Astrocyte (in vitro differentiated cells and primary cell): ENCODE measurements around the gene PDE9A. TPM values are rescaled to one million over a fixed set of nuclear protein-coding genes. Genes with fewer than 3 reads are reported as not detected.
A peak's percentile ranks its signal among the peaks of the same experiment; 100 is the strongest.

ENCODE experiments used
- DNase-seq: peaks from one replicate; pipeline ENCODE4 v3.0.0-alpha.2; 2010; ENCODE audit warnings: low read depth
- FAIRE-seq: peaks from 2 replicates; lab custom pipeline; 2011; peaks lifted over from hg19 to GRCh38; lab: Jason Lieb, UNC
- H2AFZ ChIP-seq: 2 replicates; pipeline ENCODE4 v1.6.0; 2012; ENCODE audit warnings: low read depth, low read length, inconsistent platforms
- H3K27ac ChIP-seq: 2 replicates; pipeline ENCODE4 v1.5.1; 2011; ENCODE audit warnings: low read depth, low read length, inconsistent platforms
- H3K27me3 ChIP-seq: 2 replicates; pipeline ENCODE4 v1.6.0; 2011; ENCODE audit warnings: low read length, inconsistent platforms; ENCODE audit not compliant: insufficient read depth
- H3K36me3 ChIP-seq: 2 replicates; pipeline ENCODE4 v1.5.1; 2011; ENCODE audit warnings: low read length, inconsistent platforms; ENCODE audit not compliant: insufficient read depth
- H3K4me1 ChIP-seq: 2 replicates; pipeline ENCODE4 v1.5.1; 2011; ENCODE audit warnings: low read length, inconsistent platforms; ENCODE audit not compliant: insufficient read depth
- H3K4me2 ChIP-seq: 2 replicates; pipeline ENCODE4 v1.6.0; 2012; ENCODE audit warnings: low read length, inconsistent platforms
- H3K4me3 ChIP-seq: 2 replicates; pipeline ENCODE4 v1.5.1; 2011; ENCODE audit warnings: low read depth, mild to moderate bottlenecking, low read length, inconsistent platforms; ENCODE audit not compliant: insufficient read depth
- H3K79me2 ChIP-seq: 2 replicates; pipeline ENCODE4 v1.6.0; 2012; ENCODE audit warnings: mild to moderate bottlenecking, low read length, inconsistent platforms; ENCODE audit not compliant: insufficient read depth
- H3K9ac ChIP-seq: 2 replicates; pipeline ENCODE4 v1.6.0; 2012; ENCODE audit warnings: mild to moderate bottlenecking, low read length, inconsistent platforms
- H3K9me3 ChIP-seq: 2 replicates; pipeline ENCODE4 v1.5.1; 2012; ENCODE audit warnings: low read depth, mild to moderate bottlenecking, low read length, inconsistent platforms; ENCODE audit not compliant: insufficient read depth
- H4K20me1 ChIP-seq: 2 replicates; pipeline ENCODE4 v1.6.0; 2012; ENCODE audit warnings: low read length, inconsistent platforms; ENCODE audit not compliant: insufficient read depth
- H3K27ac Mint-ChIP-seq: one replicate; pipeline ENCODE4 v1.8.0; 2021; ENCODE audit warnings: mild to moderate bottlenecking, mixed read lengths; ENCODE audit not compliant: unreplicated experiment
- H3K27me3 Mint-ChIP-seq: one replicate; pipeline ENCODE4 v1.8.0; 2021; ENCODE audit warnings: low read depth, mixed read lengths; ENCODE audit not compliant: unreplicated experiment
- H3K36me3 Mint-ChIP-seq: one replicate; pipeline ENCODE4 v1.8.0; 2021; ENCODE audit warnings: low read depth, mixed read lengths; ENCODE audit not compliant: unreplicated experiment
- H3K4me1 Mint-ChIP-seq: one replicate; pipeline ENCODE4 v1.8.0; 2021; ENCODE audit warnings: low read depth, mixed read lengths; ENCODE audit not compliant: unreplicated experiment
- H3K4me3 Mint-ChIP-seq: one replicate; pipeline ENCODE4 v1.8.0; 2021; ENCODE audit warnings: mild to moderate bottlenecking, moderate library complexity, mixed read lengths; ENCODE audit not compliant: unreplicated experiment
- H3K9me3 Mint-ChIP-seq: one replicate; pipeline ENCODE4 v1.8.0; 2021; ENCODE audit warnings: mild to moderate bottlenecking, mixed read lengths; ENCODE audit not compliant: unreplicated experiment
- EZH2 ChIP-seq: IDR thresholded peaks from 2 replicates; pipeline ENCODE4 v1.6.1; 2012; ENCODE audit warnings: mild to moderate bottlenecking, low read length, inconsistent platforms; ENCODE audit not compliant: insufficient read depth
- total RNA-seq: library from RNA; stranded (reverse); gene quantifications from 2 replicates; pipeline ENCODE4 v1.2.1, GENCODE V29; 2021
- TF ChIP-seq, protein P1 (sequence below): IDR thresholded peaks from 2 replicates; pipeline ENCODE4 v1.5.1; 2011; ENCODE audit warnings: low read depth, mild to moderate bottlenecking, inconsistent platforms, low read length, moderate library complexity; ENCODE audit not compliant: insufficient read depth

PDE9A gene
- total RNA-seq, 1 donor from 2014 or later: 7.8 TPM

DNA sequence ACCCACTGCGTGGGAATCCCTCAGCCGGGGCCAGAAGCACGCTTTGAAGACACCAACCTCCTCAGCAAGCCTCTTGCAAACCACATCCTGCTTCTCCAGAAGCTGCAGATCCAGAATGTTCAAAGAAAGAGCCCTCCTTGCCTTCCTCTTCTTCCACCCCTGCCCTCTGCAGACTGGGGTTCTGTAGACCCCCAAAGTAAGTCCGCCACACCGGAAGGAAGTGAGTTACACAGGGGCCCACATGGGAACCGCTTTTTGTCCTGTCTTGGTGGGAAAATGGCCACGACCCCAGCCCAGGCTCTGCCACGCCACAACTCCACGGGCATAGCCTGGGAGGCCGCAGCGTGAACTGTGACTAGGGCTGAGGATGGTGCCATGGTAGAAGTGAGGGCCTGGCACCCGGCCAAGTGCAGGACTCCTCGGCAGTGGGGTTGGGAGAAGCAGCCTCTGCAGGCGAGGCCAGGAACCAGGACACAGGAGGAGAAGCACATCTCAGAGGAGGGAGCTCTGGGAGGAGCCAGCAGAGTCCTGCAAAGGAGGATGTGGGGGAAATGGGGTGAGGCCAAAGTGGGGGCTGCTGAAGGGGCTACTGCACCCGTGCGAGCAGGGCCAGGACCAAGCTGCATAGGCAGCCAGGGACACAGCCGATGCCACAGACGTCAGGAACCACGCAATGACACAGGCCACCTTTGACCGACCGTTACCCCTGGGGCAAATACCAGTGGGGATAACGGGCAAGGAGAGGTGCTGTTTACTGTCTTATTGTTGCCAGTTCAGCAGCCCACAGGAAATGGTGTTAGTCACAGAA, 30.9 kb downstream of the PDE9A start:
- Histone ChIP-seq H3K4me3 (no peak overlapping the region), H3K27me3 (peaks cover 38% of the 10 kb centered on the region), H2AFZ (no peak overlapping the region), H3K27ac (no peak overlapping the region), H3K36me3 (no peaks in the 10 kb centered on the region), H3K9me3 (no peaks in the 10 kb centered on the region), H4K20me1 (peaks cover 7% of the 10 kb centered on the region), H3K79me2 (no peaks in the 10 kb centered on the region), H3K9ac (no peak overlapping the region), H3K4me1 (peaks cover 2% of the 10 kb centered on the region), H3K4me2 (peak overlapping the region; percentile 15)
- Mint-ChIP-seq H3K36me3 (peaks cover 6% of the 10 kb centered on the region), H3K27ac (no peak overlapping the region), H3K4me3 (no peak overlapping the region), H3K4me1 (peaks cover 11% of the 10 kb centered on the region), H3K9me3 (no peaks in the 10 kb centered on the region), H3K27me3 (peaks cover 47% of the 10 kb centered on the region)
- no peak for FAIRE-seq
- no peak for TF ChIP-seq EZH2
- TF ChIP-seq, protein P1, sequence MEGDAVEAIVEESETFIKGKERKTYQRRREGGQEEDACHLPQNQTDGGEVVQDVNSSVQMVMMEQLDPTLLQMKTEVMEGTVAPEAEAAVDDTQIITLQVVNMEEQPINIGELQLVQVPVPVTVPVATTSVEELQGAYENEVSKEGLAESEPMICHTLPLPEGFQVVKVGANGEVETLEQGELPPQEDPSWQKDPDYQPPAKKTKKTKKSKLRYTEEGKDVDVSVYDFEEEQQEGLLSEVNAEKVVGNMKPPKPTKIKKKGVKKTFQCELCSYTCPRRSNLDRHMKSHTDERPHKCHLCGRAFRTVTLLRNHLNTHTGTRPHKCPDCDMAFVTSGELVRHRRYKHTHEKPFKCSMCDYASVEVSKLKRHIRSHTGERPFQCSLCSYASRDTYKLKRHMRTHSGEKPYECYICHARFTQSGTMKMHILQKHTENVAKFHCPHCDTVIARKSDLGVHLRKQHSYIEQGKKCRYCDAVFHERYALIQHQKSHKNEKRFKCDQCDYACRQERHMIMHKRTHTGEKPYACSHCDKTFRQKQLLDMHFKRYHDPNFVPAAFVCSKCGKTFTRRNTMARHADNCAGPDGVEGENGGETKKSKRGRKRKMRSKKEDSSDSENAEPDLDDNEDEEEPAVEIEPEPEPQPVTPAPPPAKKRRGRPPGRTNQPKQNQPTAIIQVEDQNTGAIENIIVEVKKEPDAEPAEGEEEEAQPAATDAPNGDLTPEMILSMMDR: no peak
- DNase-seq: no peak

DNA sequence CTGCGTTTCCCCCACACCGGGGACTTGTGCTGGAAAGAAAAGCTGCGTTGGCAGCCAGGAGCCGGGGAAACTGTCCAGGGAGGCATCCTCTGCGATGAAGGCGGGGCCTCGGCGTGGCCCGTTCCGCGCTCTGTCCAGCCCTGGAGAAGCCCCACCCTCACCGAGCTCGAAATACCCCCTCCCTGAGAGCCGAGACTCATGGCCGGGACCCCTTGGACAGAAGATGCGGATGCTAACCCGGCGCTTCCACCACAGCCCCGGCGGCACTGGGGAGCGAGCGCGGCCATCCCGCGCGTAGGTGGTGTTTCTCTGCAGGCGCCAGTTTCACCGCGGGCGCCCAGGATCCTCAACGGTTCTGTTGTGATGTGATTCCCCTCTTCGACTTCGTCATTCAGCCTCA, 31.6 kb downstream of the PDE9A start:
- FAIRE-seq: no peak
- H3K4me1 ChIP-seq: peaks cover 2% of the 10 kb centered on the region
- no peaks in the 10 kb centered on the region for H3K79me2 ChIP-seq
- no peak overlapping the region for H3K27ac Mint-ChIP-seq
- H2AFZ ChIP-seq: no peak overlapping the region
- peaks cover 5% of the 10 kb centered on the region for H3K36me3 Mint-ChIP-seq
- DNase-seq: no peak
- peaks cover 2% of the 10 kb centered on the region for H3K9me3 ChIP-seq
- peaks cover 33% of the 10 kb centered on the region for H3K27me3 ChIP-seq
- no peaks in the 10 kb centered on the region for H3K9me3 Mint-ChIP-seq
- H3K4me3 ChIP-seq: no peak overlapping the region
- peaks cover 7% of the 10 kb centered on the region for H4K20me1 ChIP-seq
- no peak overlapping the region for H3K27ac ChIP-seq
- H3K4me2 ChIP-seq: peak overlapping the region; percentile 15
- no peaks in the 10 kb centered on the region for H3K36me3 ChIP-seq
- H3K27me3 Mint-ChIP-seq: peaks cover 42% of the 10 kb centered on the region
- TF ChIP-seq, protein P1: no peak
- TF ChIP-seq EZH2: no peak
- H3K4me3 Mint-ChIP-seq: no peak overlapping the region
- no peak overlapping the region for H3K9ac ChIP-seq
- H3K4me1 Mint-ChIP-seq: peaks cover 11% of the 10 kb centered on the region

GRCh38 chr21:42685954-42686500, 32.6 kb downstream of the PDE9A start:
- Mint-ChIP-seq H3K9me3 (no peaks in the 10 kb centered on the region), H3K4me3 (no peak overlapping the region), H3K27me3 (peaks cover 36% of the 10 kb centered on the region), H3K27ac (no peak overlapping the region), H3K4me1 (peaks cover 11% of the 10 kb centered on the region), H3K36me3 (peaks cover 5% of the 10 kb centered on the region)
- Histone ChIP-seq H4K20me1 (peaks cover 4% of the 10 kb centered on the region), H3K4me3 (no peak overlapping the region), H3K4me1 (peaks cover 2% of the 10 kb centered on the region), H3K79me2 (no peaks in the 10 kb centered on the region), H3K27me3 (peaks cover 24% of the 10 kb centered on the region), H2AFZ (no peak overlapping the region), H3K9me3 (peaks cover 2% of the 10 kb centered on the region), H3K27ac (no peak overlapping the region), H3K9ac (no peak overlapping the region), H3K4me2 (no peak overlapping the region), H3K36me3 (no peaks in the 10 kb centered on the region)
- DNase-seq (no peak), FAIRE-seq (no peak)
- TF ChIP-seq EZH2: no peak
- TF ChIP-seq, protein P1: no peak
